ENCODE results near the gene MAD1L1. TPM values are rescaled to one million over a fixed set of nuclear protein-coding genes. Genes with fewer than 3 reads are reported as not detected.
"Not testable (repeated sequence)": the region's sequence is repeated elsewhere in the genome, so short reads cannot be mapped to it uniquely, and the experiment has no call there.

Gene MAD1L1
- total RNA-seq, 1 donor from 2014 or later: 40.9 TPM

GRCh38 chr7:2072798-2073197 lies 159.9 kb downstream of the MAD1L1 start:
- no peak for DNase-seq (ENCODE audit: low read depth)

GRCh38 chr7:2072042-2072441 lies 160.7 kb downstream of the MAD1L1 start:
- DNase-seq (ENCODE audit: low read depth): no peak

- no peak for DNase-seq (ENCODE audit: low read depth)
Measured at GRCh38 chr7:2071133-2071832, 161.5 kb downstream of the MAD1L1 start.

- no peak for DNase-seq (ENCODE audit: low read depth)
Measured at GRCh38 chr7:2070151-2070763, 162.5 kb downstream of the MAD1L1 start.

GRCh38 chr7:2069472-2069860 lies 163.3 kb downstream of the MAD1L1 start:
- no peak for DNase-seq (ENCODE audit: low read depth)

- no peak for DNase-seq (ENCODE audit: low read depth)
Measured at GRCh38 chr7:2068693-2069471, 163.9 kb downstream of the MAD1L1 start.

- DNase-seq (ENCODE audit: low read depth): no peak
Measured at GRCh38 chr7:2066251-2066919, 166.4 kb downstream of the MAD1L1 start.

- DNase-seq (ENCODE audit: low read depth): no peak
Measured at GRCh38 chr7:2065528-2065927, 167.2 kb downstream of the MAD1L1 start.

- peak; percentile 71 for DNase-seq (ENCODE audit: low read depth)
Measured at GRCh38 chr7:2063563-2064260, 169.0 kb downstream of the MAD1L1 start.

GRCh38 chr7:2062648-2063047 lies 170.1 kb downstream of the MAD1L1 start:
- DNase-seq (ENCODE audit: low read depth): no peak

- DNase-seq (ENCODE audit: low read depth): no peak
Measured at GRCh38 chr7:2060701-2061100, 172.0 kb downstream of the MAD1L1 start.

GRCh38 chr7:2059964-2060700 lies 172.6 kb downstream of the MAD1L1 start:
- no peak for DNase-seq (ENCODE audit: low read depth)

- DNase-seq (ENCODE audit: low read depth): not testable (repeated sequence)
Measured at GRCh38 chr7:2058246-2058645, 174.5 kb downstream of the MAD1L1 start.

GRCh38 chr7:2055956-2056355 lies 176.8 kb downstream of the MAD1L1 start:
- no peak for DNase-seq (ENCODE audit: low read depth)

- no peak for DNase-seq (ENCODE audit: low read depth)
Measured at GRCh38 chr7:2054927-2055326, 177.8 kb downstream of the MAD1L1 start.

- DNase-seq (ENCODE audit: low read depth): no peak
Measured at GRCh38 chr7:2053395-2053794, 179.3 kb downstream of the MAD1L1 start.

GRCh38 chr7:2052657-2053048 lies 180.1 kb downstream of the MAD1L1 start:
- DNase-seq (ENCODE audit: low read depth): no peak

GRCh38 chr7:2051707-2052656 lies 180.8 kb downstream of the MAD1L1 start:
- peak; percentile 16 for DNase-seq (ENCODE audit: low read depth)

- no peak for DNase-seq (ENCODE audit: low read depth)
Measured at GRCh38 chr7:2050511-2050866, 182.3 kb downstream of the MAD1L1 start.
